VCaP (cell line): ENCODE data around the gene PPHLN1.

Experiments used
- H3K27ac ChIP-seq: fragments of 450-650 bp; 2 replicates; pipeline ENCODE4 v1.5.1; 2017
- CTCF ChIP-seq: fragments of 450-650 bp; conservative IDR thresholded peaks from 2 replicates; pipeline ENCODE4 v1.5.1; 2017; ENCODE audit warnings: mild to moderate bottlenecking, moderate library complexity

Gene PPHLN1

GRCh38 chr12:42445891-42446290, 119.9 kb downstream of the PPHLN1 start:
- no peak overlapping the region for H3K27ac ChIP-seq
- TF ChIP-seq CTCF, result no peak

- H3K27ac ChIP-seq, result no peak overlapping the region
- TF ChIP-seq CTCF, result no peak
Measured at GRCh38 chr12:42446761-42447160, 120.8 kb downstream of the PPHLN1 start.

- TF ChIP-seq CTCF, result no peak
- no peak overlapping the region for H3K27ac ChIP-seq
Measured at GRCh38 chr12:42447371-42447786, 121.4 kb downstream of the PPHLN1 start.

GRCh38 chr12:42448841-42449240, 122.9 kb downstream of the PPHLN1 start:
- no peak overlapping the region for H3K27ac ChIP-seq
- no peak for TF ChIP-seq CTCF

GRCh38 chr12:42450248-42450647, 124.3 kb downstream of the PPHLN1 start:
- no peak for TF ChIP-seq CTCF
- H3K27ac ChIP-seq, result no peak overlapping the region

- TF ChIP-seq CTCF, result no peak
- no peak overlapping the region for H3K27ac ChIP-seq
Measured at GRCh38 chr12:42458575-42458974, 132.6 kb downstream of the PPHLN1 start.

GRCh38 chr12:42459336-42459847, 133.4 kb downstream of the PPHLN1 start:
- H3K27ac ChIP-seq, result no peak overlapping the region

More at GRCh38 chr12:42459336-42459847, 133.4 kb downstream of the PPHLN1 start:
- no peak for TF ChIP-seq CTCF
